Activated T-cell treated with anti-CD3 and anti-CD28 coated beads, Interleukin-2, amount 50 U/mL, for 24 hours (primary cell): ENCODE results near the gene ARHGAP28.

ENCODE experiments used
- DNase-seq: peaks from one replicate; pipeline ENCODE4 v3.0.0-alpha.2; 2020
- H3K27ac Mint-ChIP-seq: 2 replicates; pipeline ENCODE4 v1.8.0; 2020; ENCODE audit warnings: mild to moderate bottlenecking, mixed read lengths
- H3K27me3 Mint-ChIP-seq: 2 replicates; pipeline ENCODE4 v1.8.0; 2020; ENCODE audit warnings: mixed read lengths
- H3K36me3 Mint-ChIP-seq: 2 replicates; pipeline ENCODE4 v1.8.0; 2020; ENCODE audit warnings: low read depth, mixed read lengths
- H3K4me1 Mint-ChIP-seq: 2 replicates; pipeline ENCODE4 v1.8.0; 2020; ENCODE audit warnings: low read depth, mixed read lengths
- H3K4me3 Mint-ChIP-seq: 2 replicates; pipeline ENCODE4 v1.8.0; 2020; ENCODE audit warnings: mild to moderate bottlenecking, moderate library complexity, mixed read lengths
- H3K9me3 Mint-ChIP-seq: 2 replicates; pipeline ENCODE4 v1.8.0; 2020; ENCODE audit warnings: mixed read lengths

ARHGAP28 gene

DNA sequence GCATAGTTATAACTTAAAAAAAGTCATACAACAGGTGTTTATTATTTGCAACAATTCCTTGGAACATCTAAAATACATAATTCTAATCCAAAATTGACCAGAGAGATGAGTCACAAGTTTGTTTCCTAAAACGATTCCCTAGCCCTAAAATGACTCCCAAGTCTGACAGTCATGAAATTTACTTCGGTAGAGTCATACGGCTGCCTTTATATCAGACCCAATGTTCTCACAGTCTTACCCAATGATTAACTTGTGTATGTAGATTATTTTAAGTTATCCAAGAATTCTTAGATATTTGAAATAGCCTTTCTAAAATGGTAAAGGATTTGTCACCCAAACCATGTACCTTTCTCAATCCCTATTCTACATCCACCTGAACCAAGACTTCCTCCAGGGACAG, 213.2 kb downstream of the ARHGAP28 start:
- DNase-seq = no peak
- Mint-ChIP-seq H3K9me3 (peaks cover 2% of the 10 kb centered on the region), H3K27me3 (peaks cover 6% of the 10 kb centered on the region), H3K27ac (no peak overlapping the region), H3K4me1 (no peaks in the 10 kb centered on the region), H3K4me3 (no peak overlapping the region), H3K36me3 (no peaks in the 10 kb centered on the region)

DNA sequence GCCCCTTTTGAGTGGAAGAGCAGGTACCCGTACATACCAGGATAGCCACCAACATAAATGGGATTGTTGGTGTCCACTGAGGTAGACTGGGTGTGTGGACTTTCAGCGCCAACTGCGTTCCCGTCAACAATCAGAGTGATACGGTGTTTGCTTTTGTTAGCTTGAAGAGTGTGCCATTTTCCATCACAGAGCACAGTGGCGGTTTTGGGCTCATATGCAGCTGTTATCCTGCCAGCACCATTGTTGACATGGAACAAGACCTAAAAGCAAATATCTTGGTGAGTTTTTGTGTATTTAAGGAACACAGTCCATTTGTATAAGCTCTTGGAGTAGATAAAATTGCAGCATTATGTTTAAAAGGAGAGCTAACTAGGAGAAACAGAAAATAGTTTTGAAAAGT, 213.6 kb downstream of the ARHGAP28 start:
- DNase-seq = no peak
- H3K36me3 Mint-ChIP-seq = no peaks in the 10 kb centered on the region
- H3K27ac Mint-ChIP-seq = no peak overlapping the region
- peaks cover 2% of the 10 kb centered on the region for H3K9me3 Mint-ChIP-seq
- H3K4me1 Mint-ChIP-seq = no peaks in the 10 kb centered on the region
- no peak overlapping the region for H3K4me3 Mint-ChIP-seq
- peaks cover 3% of the 10 kb centered on the region for H3K27me3 Mint-ChIP-seq

DNA sequence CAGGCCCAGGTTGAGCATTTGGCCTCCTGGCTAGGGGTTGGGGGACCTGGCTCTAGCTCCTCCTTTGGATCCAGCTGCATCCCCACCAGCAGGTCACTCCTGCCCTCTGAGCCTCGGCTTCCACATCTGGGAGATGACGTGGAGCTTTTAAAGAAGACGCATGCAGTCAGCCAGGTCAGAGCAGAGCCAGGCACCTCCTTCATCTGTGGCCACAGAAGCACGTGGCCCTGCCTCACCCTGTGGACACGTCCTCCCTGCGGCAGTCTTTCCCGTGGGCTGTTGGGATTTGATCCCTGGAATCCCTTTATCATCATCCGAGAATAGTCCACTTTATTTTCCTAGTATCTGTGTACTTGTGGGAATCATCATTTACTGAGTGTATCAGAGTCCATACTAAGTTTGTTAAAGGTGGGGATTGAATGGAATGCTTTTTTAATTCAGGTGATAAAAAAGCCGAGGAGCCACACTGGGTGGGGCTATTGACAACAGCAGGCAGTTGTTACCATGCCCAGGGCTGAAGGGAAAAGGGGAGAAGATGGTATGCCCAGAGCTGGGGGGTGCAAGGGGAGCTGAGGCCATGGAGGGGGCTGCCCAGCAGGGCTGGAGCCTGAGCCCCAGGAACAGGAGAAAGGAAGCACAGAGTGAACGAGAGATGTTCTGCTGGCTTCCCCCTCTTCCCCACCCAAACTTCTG, 218.0 kb downstream of the ARHGAP28 start:
- Mint-ChIP-seq H3K4me3 (no peak overlapping the region), H3K27ac (no peak overlapping the region), H3K36me3 (no peaks in the 10 kb centered on the region), H3K9me3 (peaks cover 9% of the 10 kb centered on the region), H3K27me3 (no peaks in the 10 kb centered on the region), H3K4me1 (no peaks in the 10 kb centered on the region)
- no peak for DNase-seq

DNA sequence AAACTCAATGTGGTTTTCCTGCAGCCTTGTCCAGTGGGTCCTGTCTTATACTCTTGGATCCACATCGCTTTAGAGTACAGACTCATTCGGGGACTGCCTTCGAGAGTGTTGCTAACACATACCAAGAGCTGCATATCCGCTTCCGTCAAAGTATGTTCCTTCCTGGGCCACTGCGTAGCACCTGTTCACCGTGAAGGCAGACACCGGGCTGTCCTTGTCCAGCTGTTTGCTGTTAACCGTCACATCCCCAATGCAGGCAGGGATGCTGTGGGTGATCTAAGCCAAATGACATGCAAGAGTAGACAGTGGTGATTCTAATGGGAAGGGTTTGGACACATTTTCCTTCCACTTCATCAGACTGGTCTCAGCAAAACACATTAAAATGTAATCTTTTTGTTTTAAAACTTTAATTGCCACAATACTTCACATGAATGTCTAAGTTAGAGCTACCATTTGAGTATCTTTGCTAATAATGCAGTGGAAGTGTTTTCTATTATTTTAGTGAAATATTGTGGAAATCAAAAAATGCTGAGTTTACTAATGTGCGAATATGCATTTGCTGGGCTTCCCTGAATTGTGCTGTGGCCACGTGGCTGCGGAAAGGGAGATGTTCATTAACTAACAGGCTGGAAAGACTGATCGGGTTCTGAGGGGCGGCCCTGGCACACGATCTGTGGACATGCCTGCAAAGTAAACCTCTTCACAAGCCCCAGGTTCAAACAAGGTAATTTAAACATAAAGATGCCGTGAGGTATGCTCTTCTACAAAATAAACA, 219.0 kb downstream of the ARHGAP28 start:
- no peaks in the 10 kb centered on the region for H3K27me3 Mint-ChIP-seq
- no peak overlapping the region for H3K27ac Mint-ChIP-seq
- no peaks in the 10 kb centered on the region for H3K36me3 Mint-ChIP-seq
- H3K9me3 Mint-ChIP-seq = peaks cover 9% of the 10 kb centered on the region
- H3K4me3 Mint-ChIP-seq = no peak overlapping the region
- DNase-seq = no peak
- no peaks in the 10 kb centered on the region for H3K4me1 Mint-ChIP-seq

DNA sequence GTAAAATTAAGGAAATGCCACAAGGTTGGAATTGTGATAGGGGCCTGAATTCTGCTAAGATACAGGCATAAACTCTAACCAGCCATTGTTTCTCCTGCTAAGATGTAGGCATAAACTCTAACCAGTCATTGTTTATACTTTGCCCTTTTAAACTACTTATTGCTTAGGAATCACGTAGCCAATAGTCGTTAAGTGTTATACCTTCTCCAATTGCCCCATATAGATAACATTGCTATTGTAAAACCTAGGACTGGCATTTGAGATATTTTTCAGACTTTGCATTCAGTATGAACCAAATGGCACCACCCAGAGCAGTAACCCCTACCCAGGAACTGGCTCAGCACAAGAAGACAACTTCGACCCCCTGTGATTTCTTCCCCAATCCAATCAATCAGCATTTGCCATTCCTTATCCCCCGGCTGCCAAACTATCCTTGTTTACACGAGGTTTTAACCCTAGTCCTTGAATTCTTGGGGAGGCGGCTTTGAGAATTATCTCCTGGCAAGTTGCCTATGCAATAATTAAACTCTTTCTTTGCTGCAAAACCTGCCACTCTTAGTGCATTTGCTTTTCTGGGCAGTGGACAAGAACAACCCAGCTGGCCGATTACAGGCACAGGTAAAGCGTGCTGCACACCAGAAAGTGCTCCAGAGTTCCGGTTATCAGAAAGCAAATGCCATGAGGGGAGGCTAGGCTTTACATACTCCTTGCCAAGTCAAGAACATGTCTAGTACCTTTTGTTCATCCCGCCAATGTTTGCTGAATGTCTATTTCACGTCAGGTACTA, 220.5 kb downstream of the ARHGAP28 start:
- no peaks in the 10 kb centered on the region for H3K4me1 Mint-ChIP-seq
- no peak for DNase-seq
- H3K27ac Mint-ChIP-seq = no peak overlapping the region
- no peak overlapping the region for H3K4me3 Mint-ChIP-seq
- peaks cover 9% of the 10 kb centered on the region for H3K9me3 Mint-ChIP-seq
- H3K27me3 Mint-ChIP-seq = no peaks in the 10 kb centered on the region
- no peaks in the 10 kb centered on the region for H3K36me3 Mint-ChIP-seq

DNA sequence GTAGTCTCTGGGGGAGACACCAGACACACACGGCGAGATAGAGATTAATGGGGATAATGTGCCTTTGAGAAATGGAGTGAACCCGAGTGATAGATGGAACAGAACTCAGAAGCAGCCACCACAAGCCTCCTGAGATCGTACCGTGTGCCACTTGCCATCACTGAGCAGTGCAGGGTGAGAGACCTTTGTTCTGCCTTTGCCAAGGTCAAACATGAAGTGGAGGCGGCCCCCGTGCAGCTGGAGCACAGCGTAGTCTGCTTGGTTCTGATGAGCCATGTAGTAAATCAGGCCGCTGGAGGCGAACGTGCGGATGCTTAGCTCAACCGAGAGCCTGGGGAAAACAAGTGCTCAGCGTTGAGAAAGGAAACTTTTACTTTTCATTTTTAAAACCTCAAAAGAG, 221.1 kb downstream of the ARHGAP28 start:
- H3K36me3 Mint-ChIP-seq = no peaks in the 10 kb centered on the region
- no peaks in the 10 kb centered on the region for H3K27me3 Mint-ChIP-seq
- H3K4me1 Mint-ChIP-seq = no peaks in the 10 kb centered on the region
- H3K4me3 Mint-ChIP-seq = no peak overlapping the region
- no peak for DNase-seq
- no peak overlapping the region for H3K27ac Mint-ChIP-seq
- peaks cover 9% of the 10 kb centered on the region for H3K9me3 Mint-ChIP-seq

DNA sequence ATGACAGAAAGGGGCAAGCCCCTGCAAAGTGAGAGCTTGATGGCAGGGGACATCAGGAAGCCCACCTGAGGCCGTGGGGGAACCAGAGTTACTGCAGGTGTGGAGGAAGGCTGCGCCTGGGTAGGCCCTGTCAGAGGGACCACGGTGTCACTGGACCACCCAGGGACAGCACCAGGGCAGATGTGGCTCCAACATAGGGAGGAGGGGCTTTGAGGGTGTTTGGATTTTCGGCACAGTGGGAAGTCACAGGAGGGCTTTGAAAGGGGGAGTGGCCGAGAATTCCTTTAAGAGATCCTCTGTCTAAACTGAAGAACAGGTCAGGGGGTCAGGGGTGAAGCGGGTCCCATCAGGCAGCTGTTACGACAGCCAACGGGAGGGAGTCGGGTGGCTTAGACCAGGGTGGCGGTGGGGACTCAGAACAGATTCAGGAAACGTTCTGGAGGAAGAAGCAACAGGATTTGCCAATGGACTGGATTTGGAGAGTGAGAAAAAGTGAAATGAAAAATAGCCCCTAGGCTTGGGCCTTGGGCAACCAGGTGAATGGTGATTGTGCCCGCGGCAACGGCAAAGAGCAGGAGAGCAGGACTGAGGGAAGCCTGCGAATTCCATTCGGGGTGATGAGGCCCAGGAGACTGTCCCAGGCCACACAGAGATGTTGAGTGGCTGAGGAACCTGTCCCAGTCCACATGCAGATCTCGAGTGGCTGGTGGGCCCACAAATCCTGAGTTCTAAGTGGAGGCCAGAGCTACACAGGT, 222.0 kb downstream of the ARHGAP28 start:
- Mint-ChIP-seq H3K4me3 (no peak overlapping the region), H3K27ac (no peak overlapping the region), H3K27me3 (no peaks in the 10 kb centered on the region), H3K4me1 (no peaks in the 10 kb centered on the region), H3K36me3 (no peaks in the 10 kb centered on the region), H3K9me3 (peaks cover 9% of the 10 kb centered on the region)
- no peak for DNase-seq

DNA sequence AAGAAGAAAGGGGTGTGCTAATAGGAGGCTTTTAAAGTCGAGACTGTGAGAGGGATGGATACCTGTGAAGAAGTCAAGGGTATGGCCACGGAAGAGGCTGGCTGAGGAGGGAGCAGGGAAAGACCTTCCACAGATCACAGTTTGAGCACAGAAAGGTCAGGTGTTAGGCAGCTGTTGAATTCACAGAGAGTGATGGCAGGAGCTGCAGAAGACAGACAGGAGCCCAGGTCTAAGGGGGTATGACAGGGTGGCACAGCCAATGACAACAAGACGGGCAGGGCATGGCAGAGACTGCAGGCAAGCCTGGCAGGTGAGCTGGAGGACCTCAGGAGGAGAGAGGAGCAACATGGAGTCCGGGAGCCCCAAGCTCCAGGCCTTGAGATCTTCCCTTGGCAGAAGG, 225.0 kb downstream of the ARHGAP28 start:
- Mint-ChIP-seq H3K27ac (no peak overlapping the region), H3K9me3 (peaks cover 9% of the 10 kb centered on the region), H3K36me3 (no peaks in the 10 kb centered on the region), H3K4me1 (no peaks in the 10 kb centered on the region), H3K4me3 (no peak overlapping the region), H3K27me3 (no peaks in the 10 kb centered on the region)
- no peak for DNase-seq

DNA sequence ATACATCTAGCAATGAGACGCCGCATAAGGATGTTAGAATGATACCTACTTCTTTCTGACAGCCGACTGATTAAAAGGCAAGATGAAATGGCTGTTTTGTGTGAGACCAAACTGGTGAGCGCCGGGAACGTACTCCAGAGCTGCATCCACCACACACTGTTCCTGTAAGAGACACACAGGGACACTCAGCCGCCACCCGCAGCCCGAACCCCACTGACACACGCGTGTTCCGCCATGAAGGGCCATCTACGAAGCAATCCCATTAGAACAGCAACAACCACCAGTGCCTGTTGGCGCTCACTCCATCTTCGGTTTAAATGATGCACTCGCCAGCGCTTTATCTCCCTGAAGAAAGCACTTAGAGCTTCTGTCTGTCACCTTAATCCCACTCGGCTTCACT, 225.8 kb downstream of the ARHGAP28 start:
- no peak overlapping the region for H3K27ac Mint-ChIP-seq
- no peak overlapping the region for H3K4me3 Mint-ChIP-seq
- H3K4me1 Mint-ChIP-seq = no peaks in the 10 kb centered on the region
- no peaks in the 10 kb centered on the region for H3K27me3 Mint-ChIP-seq
- no peaks in the 10 kb centered on the region for H3K36me3 Mint-ChIP-seq
- peaks cover 13% of the 10 kb centered on the region for H3K9me3 Mint-ChIP-seq
- DNase-seq = no peak

DNA sequence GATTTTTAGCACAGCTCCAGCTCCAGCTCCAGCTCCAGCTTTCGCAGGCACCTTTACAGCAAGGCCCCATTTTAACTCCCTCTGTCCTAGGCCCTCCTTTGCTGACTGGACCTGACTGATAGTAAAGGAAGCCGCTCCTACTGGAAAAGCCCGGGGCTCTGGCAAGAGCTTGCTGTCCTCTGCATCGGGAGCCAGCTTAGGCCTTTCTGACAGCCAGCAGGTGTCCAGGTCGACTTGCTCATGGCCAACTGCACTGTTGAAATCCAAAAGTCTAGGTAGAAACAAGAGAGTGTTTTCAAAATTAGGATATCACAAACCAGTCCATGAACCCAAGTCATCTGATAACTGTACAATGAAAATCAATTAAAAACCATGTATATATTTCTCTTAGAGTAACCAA, 227.0 kb downstream of the ARHGAP28 start:
- peaks cover 11% of the 10 kb centered on the region for H3K9me3 Mint-ChIP-seq
- H3K4me1 Mint-ChIP-seq = no peaks in the 10 kb centered on the region
- no peak overlapping the region for H3K27ac Mint-ChIP-seq
- DNase-seq = no peak
- no peaks in the 10 kb centered on the region for H3K36me3 Mint-ChIP-seq
- no peaks in the 10 kb centered on the region for H3K27me3 Mint-ChIP-seq
- H3K4me3 Mint-ChIP-seq = no peak overlapping the region

DNA sequence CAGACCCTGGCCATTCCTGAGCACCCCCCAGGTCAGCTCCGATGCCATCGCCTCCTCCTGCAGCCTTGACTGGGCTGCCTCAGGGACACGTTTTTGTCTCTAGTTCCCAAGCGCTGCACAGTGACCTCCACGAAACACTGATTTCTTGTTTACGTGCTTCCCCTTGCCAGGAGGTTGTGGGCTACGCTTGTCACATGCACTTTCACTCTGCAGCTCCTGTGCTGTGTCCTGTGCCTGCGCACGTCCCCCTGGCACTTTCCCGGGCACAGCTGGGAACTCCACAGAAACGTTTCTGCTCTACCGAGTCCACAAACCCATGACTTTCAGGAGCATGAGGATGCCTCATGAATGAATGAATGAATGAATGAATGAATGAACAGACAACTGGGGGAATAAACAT, 227.5 kb downstream of the ARHGAP28 start:
- H3K36me3 Mint-ChIP-seq = no peaks in the 10 kb centered on the region
- DNase-seq = no peak
- no peak overlapping the region for H3K27ac Mint-ChIP-seq
- no peaks in the 10 kb centered on the region for H3K4me1 Mint-ChIP-seq
- no peaks in the 10 kb centered on the region for H3K27me3 Mint-ChIP-seq
- peaks cover 10% of the 10 kb centered on the region for H3K9me3 Mint-ChIP-seq
- H3K4me3 Mint-ChIP-seq = no peak overlapping the region

DNA sequence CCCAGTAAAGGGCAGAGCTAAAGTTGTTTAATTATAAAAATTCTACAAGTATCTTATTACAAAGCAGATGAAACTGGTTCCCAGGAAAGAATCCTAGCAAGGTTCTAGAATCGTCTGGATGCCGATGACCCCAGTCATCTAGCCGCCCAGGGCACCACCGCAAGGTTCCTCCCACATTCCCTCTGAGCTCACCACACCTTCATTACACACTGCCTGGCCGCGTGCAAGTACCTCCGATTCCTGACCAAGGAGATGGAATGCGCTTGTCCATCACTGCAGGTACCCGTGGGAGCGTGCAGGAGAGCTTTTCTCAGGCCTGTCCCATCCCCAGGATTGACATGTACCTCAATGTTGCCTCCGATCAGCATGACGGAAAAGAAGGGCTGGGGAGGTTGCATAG, 229.6 kb downstream of the ARHGAP28 start:
- no peaks in the 10 kb centered on the region for H3K36me3 Mint-ChIP-seq
- peaks cover 6% of the 10 kb centered on the region for H3K9me3 Mint-ChIP-seq
- H3K27ac Mint-ChIP-seq = no peak overlapping the region
- no peak for DNase-seq
- H3K4me1 Mint-ChIP-seq = no peaks in the 10 kb centered on the region
- no peak overlapping the region for H3K4me3 Mint-ChIP-seq
- no peaks in the 10 kb centered on the region for H3K27me3 Mint-ChIP-seq

DNA sequence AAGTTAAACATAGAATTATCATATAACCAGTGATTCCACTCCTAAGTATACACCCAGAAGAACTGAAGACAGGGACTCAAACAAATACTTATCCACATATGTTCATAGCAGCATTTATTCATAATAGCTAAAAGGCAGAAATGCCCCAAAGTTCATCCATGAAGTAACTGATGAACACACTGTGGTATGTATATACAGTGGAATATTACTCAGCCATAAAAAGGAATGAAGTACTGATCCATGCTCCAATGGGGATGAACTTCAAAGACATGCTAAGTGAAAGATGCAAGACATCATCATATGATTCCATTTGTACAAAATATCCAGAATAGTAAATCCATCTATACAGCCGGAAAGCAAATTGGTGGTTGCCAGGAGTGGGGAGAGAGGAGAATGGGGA, 230.6 kb downstream of the ARHGAP28 start:
- DNase-seq = no peak
- Mint-ChIP-seq H3K9me3 (peaks cover 6% of the 10 kb centered on the region), H3K27me3 (no peaks in the 10 kb centered on the region), H3K4me3 (no peak overlapping the region), H3K27ac (no peak overlapping the region), H3K36me3 (no peaks in the 10 kb centered on the region), H3K4me1 (no peaks in the 10 kb centered on the region)

DNA sequence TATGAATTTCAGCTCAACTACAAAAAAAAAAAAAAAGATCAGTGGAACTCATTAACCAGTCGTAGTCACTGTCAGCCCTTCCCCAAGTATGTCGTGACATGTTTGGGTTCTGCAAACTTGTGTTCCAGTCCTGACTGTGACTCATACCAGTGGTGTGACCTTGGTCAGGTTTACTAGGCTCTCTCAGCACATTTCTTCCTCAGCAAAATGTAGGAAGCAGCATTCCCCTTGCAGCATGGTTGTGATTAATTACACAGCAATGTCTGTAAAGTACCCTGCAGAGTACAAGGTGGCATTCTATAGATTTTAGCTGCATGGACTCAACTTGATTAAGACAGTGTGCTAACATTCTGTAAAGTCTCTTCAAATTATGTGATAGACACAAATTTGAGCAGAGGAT, 231.1 kb downstream of the ARHGAP28 start:
- no peaks in the 10 kb centered on the region for H3K4me1 Mint-ChIP-seq
- H3K4me3 Mint-ChIP-seq = no peak overlapping the region
- H3K27ac Mint-ChIP-seq = no peak overlapping the region

More for the DNA sequence above, 231.1 kb downstream of the ARHGAP28 start:
- no peaks in the 10 kb centered on the region for H3K36me3 Mint-ChIP-seq
- no peak for DNase-seq
- peaks cover 6% of the 10 kb centered on the region for H3K9me3 Mint-ChIP-seq
- no peaks in the 10 kb centered on the region for H3K27me3 Mint-ChIP-seq
